ENCODE results near the gene CPA3. TPM values are rescaled to one million over a fixed set of nuclear protein-coding genes. Genes with fewer than 3 reads are reported as not detected.

Gene CPA3
- total RNA-seq, 1 donor from 2014 or later: not detected

DNA sequence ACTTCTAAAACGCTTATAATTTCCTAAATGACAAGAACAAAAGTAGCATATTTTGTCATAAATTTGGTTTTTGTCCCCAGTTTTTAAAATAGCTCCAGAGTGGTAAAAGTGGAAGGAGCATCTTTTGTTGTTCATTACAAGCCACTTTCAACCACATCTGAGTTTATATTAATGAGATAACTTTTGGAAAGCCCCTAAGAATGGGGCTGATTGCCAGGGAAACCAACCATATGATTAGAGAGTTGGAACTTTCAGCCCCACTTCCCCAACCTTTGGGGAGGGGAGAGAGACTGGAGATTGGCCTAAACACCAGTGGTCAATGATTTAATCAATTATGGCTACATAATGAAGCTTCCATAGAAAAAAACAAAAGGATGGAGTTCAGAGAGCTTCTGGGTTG is 57.4 kb downstream of the CPA3 start:
- H3K27me3 Mint-ChIP-seq: peaks cover 5% of the 10 kb centered on the region
- DNase-seq (ENCODE audit: low spot score, unreplicated experiment): no peak
- H3K27ac Mint-ChIP-seq: no peak overlapping the region
- peaks cover 6% of the 10 kb centered on the region for H3K9me3 Mint-ChIP-seq (ENCODE audit: low read depth)
- no peaks in the 10 kb centered on the region for H3K36me3 Mint-ChIP-seq (ENCODE audit: insufficient read depth)
- no peaks in the 10 kb centered on the region for H3K4me1 Mint-ChIP-seq (ENCODE audit: low read depth)
- TF ChIP-seq CTCF (IDR thresholded peaks at IDR 0.05; ENCODE audit: unreplicated experiment): no peak
- no peak overlapping the region for H3K4me3 Mint-ChIP-seq (ENCODE audit: low read depth)

- Mint-ChIP-seq H3K27me3 (peaks cover 5% of the 10 kb centered on the region), H3K36me3 (ENCODE audit: insufficient read depth) (no peaks in the 10 kb centered on the region), H3K27ac (no peak overlapping the region), H3K9me3 (ENCODE audit: low read depth) (peaks cover 6% of the 10 kb centered on the region), H3K4me1 (ENCODE audit: low read depth) (no peaks in the 10 kb centered on the region), H3K4me3 (ENCODE audit: low read depth) (no peak overlapping the region)
- no peak for DNase-seq (ENCODE audit: low spot score, unreplicated experiment)
- no peak for TF ChIP-seq CTCF (IDR thresholded peaks at IDR 0.05; ENCODE audit: unreplicated experiment)
Measured at GRCh38 chr3:148923592-148923991, 58.5 kb downstream of the CPA3 start.

GRCh38 chr3:148924562-148924961 is 59.5 kb downstream of the CPA3 start:
- Mint-ChIP-seq H3K4me1 (ENCODE audit: low read depth) (no peaks in the 10 kb centered on the region), H3K27ac (no peak overlapping the region), H3K9me3 (ENCODE audit: low read depth) (peaks cover 3% of the 10 kb centered on the region), H3K4me3 (ENCODE audit: low read depth) (no peak overlapping the region), H3K27me3 (peaks cover 5% of the 10 kb centered on the region), H3K36me3 (ENCODE audit: insufficient read depth) (no peaks in the 10 kb centered on the region)
- no peak for TF ChIP-seq CTCF (IDR thresholded peaks at IDR 0.05; ENCODE audit: unreplicated experiment)
- no peak for DNase-seq (ENCODE audit: low spot score, unreplicated experiment)

- Mint-ChIP-seq H3K27ac (no peak overlapping the region), H3K9me3 (ENCODE audit: low read depth) (peaks cover 3% of the 10 kb centered on the region), H3K27me3 (peaks cover 5% of the 10 kb centered on the region), H3K36me3 (ENCODE audit: insufficient read depth) (no peaks in the 10 kb centered on the region), H3K4me1 (ENCODE audit: low read depth) (no peaks in the 10 kb centered on the region), H3K4me3 (ENCODE audit: low read depth) (no peak overlapping the region)
- TF ChIP-seq CTCF (IDR thresholded peaks at IDR 0.05; ENCODE audit: unreplicated experiment): no peak
- DNase-seq (ENCODE audit: low spot score, unreplicated experiment): no peak
Measured at GRCh38 chr3:148925845-148926244, 60.7 kb downstream of the CPA3 start.

DNA sequence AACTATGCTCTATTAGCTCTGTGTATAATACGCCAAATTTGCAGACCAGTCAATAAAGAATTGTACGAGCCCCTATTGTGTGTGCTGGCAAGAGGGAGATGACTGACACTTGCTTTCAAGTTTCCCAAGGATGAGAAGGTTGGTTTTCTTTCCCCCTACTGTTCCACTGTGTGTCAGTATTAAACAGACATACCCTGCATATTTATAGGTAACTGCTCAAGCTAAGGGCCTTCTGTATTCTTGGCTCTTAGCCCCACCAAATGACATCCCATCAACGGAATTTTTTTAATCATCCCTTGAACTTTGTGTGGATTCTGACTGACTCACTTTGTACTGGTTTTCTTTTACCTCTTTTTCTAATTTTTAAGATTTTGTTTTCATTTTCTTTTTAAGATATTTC is 65.7 kb downstream of the CPA3 start:
- Mint-ChIP-seq H3K4me1 (ENCODE audit: low read depth) (no peaks in the 10 kb centered on the region), H3K36me3 (ENCODE audit: insufficient read depth) (no peaks in the 10 kb centered on the region), H3K27ac (no peak overlapping the region), H3K4me3 (ENCODE audit: low read depth) (no peak overlapping the region), H3K27me3 (no peaks in the 10 kb centered on the region), H3K9me3 (ENCODE audit: low read depth) (no peaks in the 10 kb centered on the region)
- TF ChIP-seq CTCF (IDR thresholded peaks at IDR 0.05; ENCODE audit: unreplicated experiment): no peak
- DNase-seq (ENCODE audit: low spot score, unreplicated experiment): no peak

Data from progenitor cell of endocrine pancreas (in vitro differentiated cells).